GM21515 (cell line): ENCODE data around the gene EDNRB.
"Not testable (repeated sequence)": the region's sequence is repeated elsewhere in the genome, so short reads cannot be mapped to it uniquely, and the experiment has no call there.

Source experiments
- ATAC-seq: cut with Tn5 transposase; IDR thresholded peaks from one replicate; pipeline ENCODE4 v1.9.1; 2021; ENCODE audit not compliant: unreplicated experiment

The EDNRB gene

DNA sequence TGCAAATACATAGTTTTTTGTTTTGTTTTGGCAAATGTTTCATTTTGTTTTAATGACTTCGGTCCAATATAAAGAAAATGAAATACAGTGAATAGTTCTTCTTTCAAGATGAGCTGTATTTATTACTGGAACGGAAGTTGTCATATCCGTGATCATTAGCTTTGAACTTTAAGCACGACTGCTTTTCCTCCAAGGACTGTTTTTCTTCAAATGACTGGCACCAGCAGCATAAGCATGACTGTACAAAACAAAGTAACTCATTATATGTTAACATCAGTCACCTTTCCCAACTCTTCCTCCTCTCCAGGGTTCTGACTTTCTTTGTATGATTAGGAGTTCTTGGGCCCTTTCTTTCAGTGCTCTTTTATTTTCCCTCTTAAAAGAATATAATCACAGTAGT, 20.5 kb downstream of the EDNRB start:
- peak; percentile 98 for ATAC-seq

DNA sequence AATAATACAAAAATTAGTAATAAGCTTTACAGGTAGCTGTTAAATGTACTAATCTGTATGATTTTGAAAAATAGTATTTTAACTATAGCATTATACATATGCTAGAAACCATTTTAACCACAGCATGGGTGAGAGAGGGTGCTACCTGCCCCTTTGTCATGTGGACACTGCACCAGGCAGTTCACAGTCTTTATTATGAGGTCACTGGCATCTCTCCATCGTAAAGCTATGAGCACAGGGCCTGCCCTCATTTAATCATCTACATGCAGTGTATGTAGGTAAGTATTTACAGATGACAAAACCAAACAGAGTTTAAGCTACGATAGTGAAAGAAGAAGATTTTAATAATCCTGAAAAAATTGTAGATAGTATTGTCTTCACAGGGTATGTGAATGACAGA, 21.7 kb downstream of the EDNRB start:
- ATAC-seq: no peak

DNA sequence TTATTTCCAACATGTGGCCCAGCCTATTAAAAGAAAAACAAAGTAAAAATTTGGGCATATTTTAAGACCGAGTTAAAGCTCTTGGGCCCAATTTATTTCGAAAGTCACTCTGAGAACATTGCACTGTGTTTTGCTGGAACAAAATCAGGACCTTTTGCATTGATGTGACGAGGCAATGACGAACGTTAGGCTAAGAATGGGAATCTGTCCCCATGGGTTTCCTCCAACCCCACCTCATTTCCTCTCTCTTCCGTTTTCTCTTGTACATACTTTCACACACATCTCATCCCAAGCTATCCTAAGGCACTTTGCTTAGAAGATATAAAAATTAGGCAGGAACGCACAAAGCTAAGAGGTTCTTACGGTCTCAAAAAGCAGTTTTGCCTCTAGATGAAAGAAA, 22.1 kb downstream of the EDNRB start:
- ATAC-seq: no peak

DNA sequence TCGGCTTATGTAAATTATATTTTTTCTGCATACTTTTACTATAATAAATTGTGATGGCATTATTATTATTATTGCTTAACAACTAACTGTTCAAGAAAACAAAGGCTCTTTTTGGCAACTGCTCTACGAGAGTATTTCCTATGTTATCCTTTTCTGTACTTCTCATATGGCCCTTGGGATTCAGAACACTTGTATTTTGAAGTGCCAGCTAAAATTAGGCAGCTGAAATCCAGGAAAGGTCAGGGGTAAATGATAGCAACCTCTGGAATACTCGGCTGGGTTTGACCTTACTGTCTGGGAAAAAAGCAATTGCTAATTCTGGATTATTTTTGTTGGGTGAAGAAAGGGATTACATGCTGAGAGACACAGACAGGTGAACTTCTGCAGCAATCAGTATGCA, 23.9 kb downstream of the EDNRB start:
- no peak for ATAC-seq

DNA sequence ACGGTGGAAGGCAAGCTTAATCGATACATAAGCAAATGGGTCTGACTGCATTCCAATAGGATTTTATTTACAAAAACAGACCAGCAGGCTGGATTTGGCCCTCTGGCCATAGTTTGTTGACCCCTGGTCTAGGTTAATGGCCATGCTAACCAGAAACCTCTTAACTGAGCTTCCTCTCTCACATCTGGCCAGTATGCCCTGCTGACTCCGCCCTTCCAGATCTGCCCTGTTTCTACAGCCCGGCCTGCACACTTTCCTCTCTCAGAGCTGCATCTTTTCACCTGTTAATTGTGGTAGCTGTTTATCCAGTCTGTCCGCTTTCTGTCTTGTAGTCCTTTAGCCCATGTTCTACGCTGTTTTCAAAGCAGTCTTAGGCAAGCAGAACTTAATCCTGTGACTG, 25.6 kb downstream of the EDNRB start:
- no peak for ATAC-seq

DNA sequence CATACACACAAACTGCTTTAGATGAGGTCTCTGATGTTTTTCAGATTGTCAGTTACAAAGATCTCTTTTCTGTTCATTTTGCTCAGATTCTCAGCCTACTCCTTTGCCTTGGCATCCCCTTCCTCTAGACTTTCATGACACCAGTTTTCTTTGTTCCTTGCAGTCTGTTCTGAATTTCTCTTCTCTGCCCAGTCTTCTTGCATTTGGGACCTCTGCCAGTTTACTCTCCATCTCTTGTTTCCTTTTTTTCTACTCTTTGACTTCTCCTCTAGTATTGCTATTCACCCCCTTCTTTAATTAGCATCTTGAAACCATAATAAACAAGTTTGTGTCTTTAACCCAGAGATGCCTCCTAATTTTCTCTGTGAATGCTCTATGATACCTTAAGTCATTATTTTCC, 26.1 kb downstream of the EDNRB start:
- no peak for ATAC-seq

DNA sequence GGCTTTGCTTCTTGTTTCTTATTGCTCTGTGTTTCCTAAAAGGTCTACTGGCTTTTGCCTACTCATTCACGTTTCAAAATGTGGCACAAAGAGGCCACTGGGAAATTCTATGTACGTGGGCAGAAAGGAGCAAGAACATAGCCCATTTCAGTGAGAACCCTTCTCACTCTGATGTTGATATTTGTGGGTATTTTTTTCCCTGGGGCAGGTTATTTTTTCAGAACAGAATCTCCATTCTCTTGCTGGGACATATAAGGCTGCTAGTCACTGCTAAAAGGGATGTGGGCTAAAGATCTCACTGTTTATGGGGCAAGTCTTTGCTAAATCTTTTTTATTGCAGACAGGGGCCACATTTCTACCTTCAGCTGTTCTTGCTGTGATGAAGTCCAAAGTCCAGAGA, 27.1 kb downstream of the EDNRB start:
- no peak for ATAC-seq

DNA sequence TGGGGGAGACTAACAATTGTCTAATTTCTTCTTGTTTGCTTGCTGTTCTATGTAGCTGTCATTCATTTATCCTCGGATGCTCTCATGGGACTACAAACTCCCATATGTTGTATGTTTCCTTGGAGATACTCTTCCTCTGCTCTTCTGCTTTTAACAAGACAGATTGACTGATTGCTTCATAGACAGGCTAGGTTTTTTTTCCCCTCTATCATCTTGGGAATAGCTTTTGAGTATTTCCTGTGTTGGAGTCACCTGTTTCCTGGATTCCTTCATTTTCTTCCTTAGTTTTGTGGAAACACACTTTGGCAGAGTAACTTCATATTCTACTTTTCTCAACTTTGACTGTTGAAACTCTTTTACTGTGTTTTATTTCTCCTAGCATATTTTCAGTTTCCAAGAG, 27.6 kb downstream of the EDNRB start:
- no peak for ATAC-seq

DNA sequence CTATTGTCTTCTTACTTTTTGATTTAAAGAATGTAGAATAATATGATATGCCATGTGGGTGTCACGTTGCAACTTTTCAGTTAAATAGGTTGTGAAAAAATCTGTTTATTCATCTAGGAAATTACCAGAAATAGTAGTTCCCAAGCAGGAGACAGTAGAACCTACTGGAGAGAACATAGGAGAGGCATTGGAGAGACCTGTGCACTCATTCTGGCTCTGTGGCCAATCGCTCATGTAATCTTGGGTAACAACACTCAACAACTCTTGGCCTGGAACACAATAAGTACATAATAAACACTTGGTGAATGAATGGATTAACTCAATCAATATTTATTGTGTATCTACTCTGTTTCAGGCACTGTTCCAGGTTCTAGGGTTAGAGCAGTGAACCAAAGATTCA, 35.3 kb downstream of the EDNRB start:
- ATAC-seq: no peak

DNA sequence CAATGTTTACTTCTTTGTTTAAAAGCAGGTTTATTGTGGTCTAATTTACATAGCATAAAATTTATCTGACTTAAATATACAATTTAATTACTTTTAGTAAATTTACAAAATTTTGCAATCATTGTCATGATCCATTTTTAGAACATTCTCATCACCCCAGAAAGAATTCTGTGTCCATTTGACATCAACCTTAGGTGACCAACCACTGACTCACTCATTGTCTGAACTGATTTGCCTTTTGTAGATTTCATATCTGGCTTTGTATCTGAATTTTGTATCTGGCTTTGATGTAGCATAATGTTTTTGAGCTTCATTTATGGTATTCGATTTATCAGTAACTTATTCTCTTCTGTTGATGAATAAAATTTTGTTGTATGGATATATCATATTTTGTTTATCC, 40.4 kb downstream of the EDNRB start:
- ATAC-seq: no peak

DNA sequence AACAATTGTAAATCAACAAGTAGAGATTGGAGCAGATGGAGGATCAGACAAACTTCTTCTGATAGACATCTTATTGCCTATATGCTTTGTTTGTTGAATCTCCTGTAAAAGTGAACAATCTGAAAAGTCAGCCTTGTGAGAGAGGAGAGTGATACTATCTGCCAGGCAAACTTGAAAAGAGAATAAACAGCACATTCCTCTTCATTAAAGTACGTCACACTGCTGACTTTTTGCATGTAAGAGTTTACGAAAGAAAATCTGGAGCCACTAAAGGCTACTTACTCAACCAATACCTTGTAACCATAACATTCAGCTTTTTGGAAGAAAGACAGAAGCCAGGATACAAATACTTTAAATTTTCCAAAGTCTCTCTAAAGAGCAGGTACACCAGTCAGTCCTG, 42.5 kb downstream of the EDNRB start:
- no peak for ATAC-seq

DNA sequence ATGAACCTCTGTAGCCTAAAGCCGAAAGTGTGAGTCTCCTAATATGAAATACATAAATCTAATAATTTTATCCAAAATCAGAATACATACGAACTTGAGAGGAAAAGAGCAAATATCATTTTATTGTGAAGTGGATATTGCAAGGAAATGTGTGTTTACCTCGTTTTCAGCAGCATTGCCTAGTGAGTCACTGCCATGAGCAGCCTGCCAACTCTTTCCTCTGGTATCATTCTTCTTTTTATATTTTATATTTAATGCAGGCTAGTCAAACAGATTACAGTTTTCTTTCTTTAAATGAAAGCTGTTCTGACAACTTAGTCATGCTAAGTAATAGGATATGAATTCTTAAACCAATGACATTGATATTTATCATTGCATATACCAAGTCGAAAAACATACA, 44.2 kb downstream of the EDNRB start:
- ATAC-seq: no peak

DNA sequence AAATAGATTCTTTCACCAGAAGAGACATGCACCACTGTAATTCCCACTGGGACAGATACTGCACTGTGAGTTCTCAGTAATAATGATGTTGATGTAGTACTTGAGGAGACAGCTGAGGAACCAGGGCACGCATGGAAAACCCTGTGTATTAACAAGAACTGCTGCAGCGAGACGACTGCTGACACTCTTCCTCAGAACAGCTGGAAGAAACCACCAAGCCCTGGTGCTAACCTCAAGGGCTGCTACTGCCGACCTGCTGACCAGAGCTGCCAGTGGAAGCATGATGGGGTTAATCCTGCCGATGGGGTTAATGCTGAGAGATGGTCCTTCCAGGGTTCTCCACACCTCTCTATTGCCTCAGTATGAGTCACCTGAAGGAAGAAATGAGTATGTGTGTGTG, 45.6 kb downstream of the EDNRB start:
- ATAC-seq: no peak

DNA sequence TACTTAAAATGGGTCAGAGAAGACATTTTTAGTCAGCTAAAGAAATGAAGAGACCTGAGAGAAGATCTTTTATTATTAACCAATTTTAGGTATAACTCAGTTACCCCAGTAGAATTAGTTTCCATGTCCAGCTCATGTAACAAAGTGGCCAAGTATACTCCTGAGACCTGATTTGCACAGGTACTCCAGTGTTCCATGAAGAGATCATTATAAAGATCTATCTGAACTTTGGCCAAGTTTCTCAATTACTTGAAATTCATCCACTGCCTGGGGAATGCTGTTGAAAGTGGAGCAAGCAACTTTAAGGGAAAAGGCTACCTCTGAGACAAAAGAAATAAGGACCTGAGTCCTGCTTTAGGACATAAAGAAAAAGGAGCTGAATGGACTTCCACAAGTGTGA, 47.0 kb downstream of the EDNRB start:
- no peak for ATAC-seq

DNA sequence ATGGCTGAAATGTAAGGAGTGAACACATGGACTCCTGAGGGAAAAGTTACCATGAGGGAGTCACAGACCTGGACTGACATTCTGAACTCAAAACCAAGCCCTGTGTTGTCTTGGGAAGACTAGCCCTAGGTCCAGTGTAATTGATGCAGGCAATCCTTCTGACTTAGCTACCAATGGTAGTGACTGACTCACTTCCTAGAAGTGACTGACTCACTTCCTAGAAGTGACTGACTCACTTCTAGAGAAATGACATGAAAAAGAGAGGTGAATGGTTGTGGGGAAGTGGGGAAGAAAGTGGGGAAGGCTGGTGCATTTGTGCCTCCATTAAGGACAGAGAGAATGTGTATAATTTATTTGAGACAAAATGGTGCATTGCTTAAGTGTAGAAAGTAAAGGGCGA, 49.9 kb downstream of the EDNRB start:
- ATAC-seq: no peak

DNA sequence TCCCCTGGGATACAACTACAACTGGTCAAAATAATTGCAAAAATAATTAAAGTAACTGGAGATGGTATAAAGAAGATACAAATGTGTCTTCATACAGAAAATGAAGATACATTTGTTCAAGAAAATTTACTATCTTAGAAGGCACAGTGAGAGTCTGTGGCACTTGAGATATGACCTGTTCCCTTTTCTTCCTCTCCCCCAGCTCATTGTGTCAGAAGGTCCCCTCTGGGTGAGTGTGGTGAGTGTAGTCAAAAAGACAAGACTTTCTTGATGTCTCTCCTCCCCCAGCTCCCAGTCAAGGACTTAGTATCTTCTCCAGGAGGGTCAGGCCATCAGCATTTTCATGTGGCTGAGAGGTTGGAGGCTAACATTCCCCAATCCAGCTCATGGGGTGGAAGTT, 51.7 kb downstream of the EDNRB start:
- ATAC-seq: no peak

DNA sequence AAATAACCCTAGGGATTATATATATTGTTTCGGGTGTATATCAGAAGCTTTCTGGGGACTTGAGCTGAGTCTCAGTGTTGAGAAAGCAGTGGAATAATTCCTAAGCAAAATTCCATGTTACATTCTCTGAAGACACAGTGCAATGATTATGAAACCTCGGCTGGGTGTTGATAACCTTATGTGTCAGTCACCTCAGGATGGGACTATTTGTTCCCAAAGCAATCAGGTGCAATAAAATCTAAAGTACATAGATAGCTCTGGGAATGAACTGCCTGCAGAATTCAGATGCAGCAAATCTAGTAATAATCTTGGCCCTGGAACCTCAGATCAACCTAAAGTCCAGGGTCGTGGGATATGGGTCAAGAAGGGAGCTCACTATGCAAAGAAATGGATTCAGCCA, 53.0 kb downstream of the EDNRB start:
- no peak for ATAC-seq

DNA sequence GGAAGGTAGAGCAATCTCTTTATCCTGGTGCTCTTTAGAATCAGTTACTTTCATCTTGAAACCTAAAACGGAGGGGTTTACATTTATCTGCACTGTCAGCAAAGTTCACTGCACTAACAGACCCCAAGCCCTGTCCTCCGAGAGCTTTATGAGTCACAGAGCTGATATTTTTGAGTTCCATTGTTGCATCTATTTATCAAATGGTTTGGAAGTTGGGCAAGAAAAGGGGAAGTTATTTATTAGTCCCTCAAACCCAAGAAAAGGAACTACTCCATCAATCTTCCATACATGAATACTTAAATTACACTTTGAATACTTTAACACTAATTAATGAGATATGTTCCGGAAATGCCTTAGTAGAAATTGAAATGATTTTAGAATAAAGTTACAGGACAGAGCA, 55.5 kb downstream of the EDNRB start:
- no peak for ATAC-seq

DNA sequence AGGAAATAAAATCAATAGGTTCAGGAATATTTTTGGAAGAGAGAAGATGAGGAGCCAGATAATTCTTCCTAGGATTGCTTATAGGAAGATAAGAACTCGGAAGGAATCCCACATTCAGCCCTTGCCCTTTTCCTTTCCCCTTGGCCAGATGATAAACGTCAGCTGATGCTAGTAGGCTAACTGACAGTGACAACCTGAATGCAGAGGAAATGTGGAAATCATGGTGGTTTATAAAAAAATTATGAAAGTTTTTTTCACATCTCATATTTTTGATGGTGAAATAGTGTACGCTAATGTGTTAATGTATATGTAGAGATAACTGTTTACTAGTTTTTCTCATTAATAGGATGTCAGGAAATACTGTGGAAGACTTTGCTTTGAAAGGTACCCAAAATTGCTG, 56.9 kb downstream of the EDNRB start:
- no peak for ATAC-seq

DNA sequence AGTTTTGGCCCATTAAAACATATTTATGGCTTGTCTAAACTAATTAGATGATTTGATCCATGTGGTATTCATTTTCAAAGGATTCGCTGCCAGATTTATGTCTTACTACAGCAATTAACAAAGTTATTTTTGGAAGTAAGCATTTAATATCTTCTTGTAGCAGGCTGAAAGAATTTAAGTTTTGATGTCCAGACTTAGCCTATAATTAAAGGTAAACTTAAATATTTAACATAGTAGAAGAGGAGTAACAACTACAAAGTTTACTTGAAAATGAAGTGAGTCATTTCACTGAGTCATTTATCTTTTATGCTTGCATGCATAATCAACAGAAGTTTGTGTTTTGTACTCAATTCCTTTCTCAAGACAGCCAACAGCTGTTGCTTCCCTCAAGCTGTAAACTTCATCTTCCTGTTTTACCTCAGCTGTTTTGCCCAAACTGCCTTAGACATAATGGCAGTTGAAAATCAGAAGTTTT, 58.1 kb downstream of the EDNRB start:
- no peak for ATAC-seq

DNA sequence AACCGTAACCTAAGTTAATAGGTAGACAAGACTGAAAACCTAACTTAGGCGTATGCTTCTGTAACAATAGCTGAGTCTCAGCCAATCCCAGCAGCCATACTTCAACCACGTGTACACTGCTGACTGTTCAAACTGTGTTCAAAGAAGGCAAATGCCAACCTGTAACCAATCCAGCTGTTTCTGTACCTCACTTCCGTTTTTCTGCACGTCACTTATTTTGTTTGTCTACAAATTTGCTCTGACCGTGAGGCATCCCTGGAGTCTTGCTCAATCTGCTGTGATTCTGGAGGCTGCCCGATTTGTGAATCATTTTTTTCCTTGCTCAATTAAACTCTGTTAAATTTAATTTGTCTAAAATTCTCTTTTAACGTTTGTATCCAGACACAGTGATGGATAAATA, 59.2 kb downstream of the EDNRB start:
- no peak for ATAC-seq

DNA sequence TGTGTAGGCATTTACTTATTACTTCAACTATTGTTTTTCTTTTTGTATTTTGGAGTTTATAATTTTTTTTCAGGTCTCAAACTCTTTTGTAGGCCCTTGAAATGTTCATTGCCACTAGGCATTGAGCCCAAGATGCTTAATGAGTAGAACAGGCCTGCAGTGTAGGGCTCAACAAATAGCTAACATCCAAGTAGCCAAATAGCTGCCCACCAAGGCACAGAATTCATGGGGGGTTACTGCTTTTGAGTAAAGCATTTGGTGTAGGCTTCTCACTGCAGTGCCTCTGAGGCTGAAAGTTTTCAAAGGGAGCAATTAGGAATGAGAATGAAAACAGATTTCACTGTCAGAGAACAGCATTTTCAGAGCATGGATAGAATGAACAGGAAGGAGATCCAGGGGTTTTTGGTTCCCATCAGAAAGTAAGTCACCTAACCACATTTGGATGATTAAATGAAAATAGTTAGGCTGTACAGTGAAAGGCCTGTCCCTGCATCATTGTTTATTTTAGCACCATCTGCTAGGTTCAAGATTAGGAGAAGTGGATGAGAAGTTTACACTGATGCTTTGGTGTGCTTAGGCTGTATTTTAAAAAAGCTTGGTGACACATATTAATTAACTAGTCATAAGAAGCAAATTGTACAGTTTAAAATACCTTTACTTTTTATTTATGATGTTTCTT, 61.0 kb downstream of the EDNRB start:
- no peak for ATAC-seq

DNA sequence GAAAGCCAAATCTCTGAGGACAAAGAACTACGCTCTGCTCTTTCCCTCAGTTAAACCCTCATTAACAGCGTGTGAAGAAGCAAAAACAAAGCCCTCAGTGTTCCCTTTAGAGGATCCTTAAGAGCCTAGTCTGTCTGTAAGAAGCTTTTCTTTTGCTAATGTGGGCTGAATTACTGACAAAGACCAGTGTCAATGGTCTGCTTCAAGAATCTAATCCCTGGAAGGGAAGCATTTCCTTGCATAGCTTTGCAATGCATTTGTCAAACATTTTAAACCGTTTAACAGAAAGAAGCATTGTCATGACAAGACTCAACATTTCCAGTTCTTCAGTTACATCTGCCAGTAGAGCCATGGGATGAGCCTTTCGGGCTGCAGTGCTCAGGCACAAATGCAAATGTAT, 64.9 kb downstream of the EDNRB start:
- no peak for ATAC-seq

DNA sequence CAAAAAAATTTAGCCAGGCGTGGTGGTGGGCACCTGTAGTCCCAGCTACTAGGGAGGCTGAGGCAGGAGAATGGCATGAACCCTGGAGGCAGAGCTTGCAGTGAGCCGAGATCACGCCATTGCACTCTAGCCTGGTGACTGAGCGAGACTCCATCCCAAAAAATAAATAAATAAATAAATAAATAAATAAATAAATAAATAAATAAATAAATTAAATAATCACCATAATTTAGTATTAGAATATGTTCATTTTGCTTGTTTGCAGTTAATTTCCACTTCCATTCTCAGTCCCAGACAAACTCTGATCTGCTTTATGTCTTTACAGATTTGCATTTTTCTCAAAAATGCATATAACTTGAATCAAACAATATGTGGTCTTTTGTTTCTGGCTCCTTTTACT, 70.6 kb downstream of the EDNRB start:
- not testable (repeated sequence) for ATAC-seq
